GOT3 (cell line): ENCODE results near the gene RNF182.
A peak's percentile ranks its signal among the peaks of the same experiment; 100 is the strongest.
"Not testable (repeated sequence)": the region's sequence is repeated elsewhere in the genome, so short reads cannot be mapped to it uniquely, and the experiment has no call there.

Experiments
- DNase-seq: peaks from one replicate; lab custom pipeline; 2025; ENCODE audit warnings: mixed read lengths; lab: John Stamatoyannopoulos, UW

Gene RNF182

GRCh38 chr6:13917141-13917540 is 7.6 kb upstream of the RNF182 start:
- no peak for DNase-seq

- no peak for DNase-seq
Measured at GRCh38 chr6:13918686-13919250, 6.0 kb upstream of the RNF182 start.

- no peak for DNase-seq
Measured at GRCh38 chr6:13919861-13920260, 4.9 kb upstream of the RNF182 start.

DNA sequence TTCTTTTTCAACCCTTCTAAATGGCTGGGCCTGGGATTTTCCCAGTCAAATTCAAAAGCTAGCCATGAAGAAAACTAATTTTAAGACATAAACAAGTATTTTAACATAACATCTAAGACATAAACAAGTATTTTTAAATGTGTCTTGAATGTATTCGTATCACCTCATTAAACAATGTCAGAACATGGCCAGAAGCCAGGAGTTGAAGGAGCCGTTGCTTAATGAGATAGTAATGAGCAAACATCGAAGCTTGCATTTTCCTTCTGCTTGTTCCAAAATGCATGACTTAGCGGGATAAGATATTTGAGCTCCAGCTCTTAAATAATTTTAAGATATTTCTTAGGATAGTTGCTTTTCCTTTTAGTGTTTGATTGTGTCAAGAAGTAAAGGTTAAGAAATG is 4.2 kb upstream of the RNF182 start:
- no peak for DNase-seq

- no peak for DNase-seq
Measured at GRCh38 chr6:13922750-13923149, 2.0 kb upstream of the RNF182 start.

GRCh38 chr6:13923527-13924145 is 1.1 kb upstream of the RNF182 start:
- DNase-seq: peak; percentile 28

DNA sequence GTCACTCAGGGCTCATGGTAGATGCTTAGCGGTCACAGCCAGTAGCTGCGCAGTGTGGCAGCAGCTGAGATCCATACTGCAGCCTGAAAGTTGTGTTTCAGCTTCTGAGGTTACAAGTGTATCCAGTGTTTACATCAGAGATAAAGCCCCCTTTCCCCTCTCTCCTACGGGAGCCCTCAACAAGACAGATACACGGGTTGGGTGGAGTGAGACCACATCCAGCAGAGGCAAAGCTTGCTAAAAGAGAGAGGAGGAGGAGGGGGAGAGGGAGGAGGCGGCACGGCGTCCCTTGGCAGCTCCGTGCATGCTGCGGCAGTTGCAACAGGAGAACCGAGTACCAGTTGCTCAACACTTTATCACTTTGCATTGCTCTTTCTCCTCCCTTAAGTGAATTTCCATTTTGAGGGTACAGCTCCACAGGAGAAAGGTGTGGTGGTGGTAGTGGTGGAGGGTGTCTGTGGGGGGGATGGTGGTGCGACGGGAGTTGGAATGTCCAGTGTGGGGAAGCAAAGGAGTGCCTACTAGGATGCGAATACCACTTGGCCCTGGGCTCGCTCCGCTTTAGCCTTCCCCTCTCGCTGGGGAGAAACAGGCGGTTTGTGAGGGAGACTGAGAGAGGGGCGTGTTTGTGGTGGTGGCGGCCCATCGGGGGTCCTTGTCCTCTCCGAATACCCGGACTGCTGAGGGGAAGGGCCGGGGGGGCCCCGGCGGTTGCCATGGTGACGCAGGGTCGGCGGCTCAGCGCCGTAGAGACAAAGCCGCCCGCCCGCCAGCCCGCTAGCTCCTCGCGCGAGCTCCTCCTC is 405 bp upstream of the RNF182 start:
- DNase-seq: peak; percentile 24

DNA sequence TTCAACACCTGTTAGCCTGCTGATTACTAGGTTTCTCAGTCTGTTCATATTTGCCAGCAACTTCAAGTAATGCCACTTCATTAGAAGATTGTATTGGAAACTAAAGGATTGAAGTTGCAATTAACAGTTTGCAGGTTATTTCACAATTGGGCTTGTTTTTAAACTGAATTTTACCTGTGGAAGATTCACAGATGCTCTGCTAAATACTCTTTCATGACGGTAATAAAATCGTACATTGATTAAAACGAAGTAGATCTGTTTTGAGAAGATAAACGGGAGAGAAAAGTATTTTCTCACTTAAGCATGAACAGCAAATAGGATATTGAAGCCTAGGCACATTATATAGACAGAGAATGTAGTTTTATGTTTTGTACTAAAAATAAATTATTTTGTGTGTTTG is 1.6 kb downstream of the RNF182 start:
- no peak for DNase-seq

- no peak for DNase-seq
Measured at GRCh38 chr6:13927203-13927602, 2.5 kb downstream of the RNF182 start.

GRCh38 chr6:13929196-13929595 is 4.4 kb downstream of the RNF182 start:
- no peak for DNase-seq

GRCh38 chr6:13931797-13932402 is 7.1 kb downstream of the RNF182 start:
- DNase-seq: no peak

DNA sequence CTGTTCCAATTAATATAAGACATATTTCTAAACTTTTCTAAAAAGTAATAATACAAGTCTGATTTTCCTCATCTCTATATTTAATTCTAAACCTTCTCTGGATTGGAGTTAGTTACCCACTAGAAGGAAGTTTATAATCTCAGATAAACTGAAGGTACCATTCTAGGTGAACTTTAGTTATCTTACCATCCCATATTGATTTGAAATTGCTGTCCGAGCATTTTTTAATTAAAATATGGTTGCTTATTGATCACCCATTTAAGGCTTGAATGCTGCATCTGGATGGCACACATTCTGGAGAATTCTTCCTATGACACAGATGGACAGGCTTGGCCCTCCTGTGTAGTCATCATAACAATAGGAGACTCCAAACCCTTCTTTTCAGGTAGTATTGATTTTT is 8.0 kb downstream of the RNF182 start:
- DNase-seq: no peak

GRCh38 chr6:13934721-13935120 is 10.0 kb downstream of the RNF182 start:
- no peak for DNase-seq

DNA sequence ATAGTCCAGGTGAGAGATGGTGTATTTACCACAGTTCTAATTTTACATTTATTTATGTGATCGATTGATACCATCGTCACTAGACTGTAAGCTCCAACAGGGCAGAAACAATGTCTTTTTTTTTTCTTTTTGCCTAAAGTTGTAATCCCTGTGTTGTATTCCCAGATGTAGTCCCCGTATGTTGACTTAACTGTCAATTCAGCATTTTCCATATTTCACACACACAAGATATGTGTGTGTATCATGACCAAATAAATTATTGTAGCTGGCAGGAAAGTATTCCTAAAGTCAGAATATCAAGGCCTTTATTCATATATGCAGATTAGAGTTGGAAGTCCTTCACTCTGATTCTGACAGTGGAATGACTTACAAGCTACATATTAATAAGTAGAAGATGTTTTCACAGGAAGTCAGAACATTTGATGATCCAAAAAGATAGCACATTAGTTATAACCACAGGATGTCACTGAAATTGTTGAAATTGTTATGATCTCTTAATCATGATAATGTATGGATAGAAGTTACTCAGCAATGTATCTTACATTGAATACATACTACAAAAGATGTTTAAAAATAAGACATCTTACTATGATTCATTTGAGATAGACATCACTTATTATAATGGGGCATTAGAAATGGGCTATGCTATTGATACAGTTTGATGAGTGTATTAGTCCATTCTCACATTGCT is 10.6 kb downstream of the RNF182 start:
- no peak for DNase-seq

DNA sequence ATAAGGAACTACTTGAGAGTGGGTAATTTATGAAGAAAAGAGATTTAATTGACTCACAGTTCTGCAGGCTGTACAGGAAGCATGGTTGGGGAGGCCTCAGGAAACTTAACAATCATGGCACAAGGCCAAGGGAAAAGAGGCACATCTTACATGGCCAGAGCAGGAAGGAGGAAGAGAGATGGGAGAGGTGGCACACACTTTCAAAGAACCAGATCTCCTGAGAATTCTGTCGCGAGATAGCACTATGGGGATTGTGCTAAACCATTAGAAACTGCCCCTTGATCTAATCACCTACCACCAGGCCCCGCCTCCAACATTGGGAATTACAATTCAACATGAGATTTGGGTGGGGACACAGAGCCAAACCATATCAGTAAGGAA is 11.1 kb downstream of the RNF182 start:
- DNase-seq: not testable (repeated sequence)

- DNase-seq: no peak
Measured at GRCh38 chr6:13941902-13942301, 17.1 kb downstream of the RNF182 start.

GRCh38 chr6:13943943-13944342 is 19.2 kb downstream of the RNF182 start:
- no peak for DNase-seq

GRCh38 chr6:13946506-13946905 is 21.8 kb downstream of the RNF182 start:
- no peak for DNase-seq

- DNase-seq: no peak
Measured at GRCh38 chr6:13947611-13948178, 22.9 kb downstream of the RNF182 start.

- no peak for DNase-seq
Measured at GRCh38 chr6:13952101-13952500, 27.3 kb downstream of the RNF182 start.

GRCh38 chr6:13953061-13953705 is 28.4 kb downstream of the RNF182 start:
- no peak for DNase-seq
